Esophagus squamous epithelium (tissue), 5 donors: ENCODE results near the gene ZNF497. TPM values are rescaled to one million over a fixed set of nuclear protein-coding genes. Genes with fewer than 3 reads are reported as not detected.
"Not testable (repeated sequence)": the region's sequence is repeated elsewhere in the genome, so short reads cannot be mapped to it uniquely, and the experiment has no call there.

ENCODE experiments used
- DNase-seq: peaks from one replicate; lab custom pipeline; 2025; lab: John Stamatoyannopoulos, UW
- H3K27ac ChIP-seq, 4 donors: fragments of 200-600 bp; sonication (generic); one replicate each; pipeline ENCODE4 v1.5.1; 2016 to 2019; ENCODE audit warnings: mild to moderate bottlenecking in 1 of 4
- H3K27me3 ChIP-seq, 4 donors: fragments of 200-600 bp; sonication (generic); 1 replicate in 3 of 4; 2 replicates in 1 of 4; pipeline versions ENCODE4 v1.5.1 to v1.6.0; 2017 to 2021; ENCODE audit warnings: antibody characterized with exemption in 1 of 4
- H3K36me3 ChIP-seq, 3 donors: fragments of 200-600 bp; sonication (generic); one replicate each; pipeline ENCODE4 v1.5.1; 2016 to 2019
- H3K4me1 ChIP-seq, 3 donors: fragments of 200-600 bp; sonication (generic); one replicate each; pipeline ENCODE4 v1.5.1; 2017 to 2019
- H3K4me3 ChIP-seq, 4 donors: fragments of 200-600 bp; sonication (generic); 1 replicate in 3 of 4; 2 replicates in 1 of 4; pipeline ENCODE4 v1.5.1; 2016 to 2019; ENCODE audit warnings: mild to moderate bottlenecking in 2 of 4, moderate library complexity in 1 of 4
- H3K9me3 ChIP-seq, 3 donors: fragments of 200-600 bp; sonication (generic); one replicate each; pipeline ENCODE4 v1.5.1; 2016 to 2019
- POLR2A ChIP-seq, 4 donors: fragments of 450-650 bp; IDR thresholded peaks; one replicate each; pipeline ENCODE4 v1.6.1; 2017; ENCODE audit warnings: antibody characterized with exemption in 4 of 4, mild to moderate bottlenecking in 4 of 4, moderate library complexity in 3 of 4
- WGBS, 2 donors: methylation state at CpG; one replicate each; pipeline ENCODE4 v1.1.5; 2018; 5-methylcytosine and 5-hydroxymethylcytosine counted together
- intact Hi-C: fragments of 100-400 bp; cut with DNase I; formaldehyde crosslinking; loops from one replicate; pipeline ENCODE4 v1.15.0; 2022
- total RNA-seq, 4 donors: library from RNA; depleted of rRNA; stranded (reverse); fragments of >200 nt; gene quantifications; one replicate each; pipeline ENCODE4 v1.1.0, GENCODE V29; 2016
- TF ChIP-seq, protein P1 (sequence below), 6 experiments: fragments of 450-650 bp in 4 of 6; fragments of 200-600 bp in 2 of 6; sonication (generic) in 2 of 6; IDR thresholded peaks; one replicate each; pipeline ENCODE4 v1.5.1; 2016 to 2019; ENCODE audit warnings: antibody characterized with exemption in 6 of 6, mild to moderate bottlenecking in 4 of 6, moderate library complexity in 4 of 6
- donor health status: DM: yes; HTN: yes; CAD: no.

Gene ZNF497
- total RNA-seq, 4 donors from 2014 or later: 0.87 to 1.9 (median 1.4) TPM

DNA sequence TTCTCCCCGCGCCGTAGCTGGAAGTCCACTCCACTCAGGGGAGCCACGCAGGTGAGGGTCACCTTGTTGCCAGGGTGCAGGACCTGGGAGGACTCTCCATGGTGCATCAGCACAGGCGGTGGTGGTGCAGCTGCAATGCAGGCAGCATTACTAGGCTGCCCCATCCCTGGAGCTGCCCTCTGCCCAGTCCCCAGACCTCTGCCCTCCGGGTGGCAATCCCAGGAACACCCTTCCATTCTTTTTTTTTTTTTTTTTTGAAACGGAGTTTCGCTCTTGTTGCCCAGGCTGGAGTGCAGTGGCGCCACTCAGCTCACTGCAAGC is 11.0 kb downstream of the ZNF497 start:
- H3K27me3 ChIP-seq: peaks cover 0 to 64% (median 0%) of the 10 kb centered on the region in 4 donors
- intact Hi-C loops: no loop called here
- H3K36me3 ChIP-seq: peaks cover 0 to 6% (median 0%) of the 10 kb centered on the region in 3 donors
- H3K4me3 ChIP-seq: no peak overlapping the region
- peaks cover 9 to 55% (median 21%) of the 10 kb centered on the region in 3 donors for H3K4me1 ChIP-seq
- TF ChIP-seq POLR2A (IDR thresholded peaks at IDR 0.05): no peak
- TF ChIP-seq, protein P1, sequence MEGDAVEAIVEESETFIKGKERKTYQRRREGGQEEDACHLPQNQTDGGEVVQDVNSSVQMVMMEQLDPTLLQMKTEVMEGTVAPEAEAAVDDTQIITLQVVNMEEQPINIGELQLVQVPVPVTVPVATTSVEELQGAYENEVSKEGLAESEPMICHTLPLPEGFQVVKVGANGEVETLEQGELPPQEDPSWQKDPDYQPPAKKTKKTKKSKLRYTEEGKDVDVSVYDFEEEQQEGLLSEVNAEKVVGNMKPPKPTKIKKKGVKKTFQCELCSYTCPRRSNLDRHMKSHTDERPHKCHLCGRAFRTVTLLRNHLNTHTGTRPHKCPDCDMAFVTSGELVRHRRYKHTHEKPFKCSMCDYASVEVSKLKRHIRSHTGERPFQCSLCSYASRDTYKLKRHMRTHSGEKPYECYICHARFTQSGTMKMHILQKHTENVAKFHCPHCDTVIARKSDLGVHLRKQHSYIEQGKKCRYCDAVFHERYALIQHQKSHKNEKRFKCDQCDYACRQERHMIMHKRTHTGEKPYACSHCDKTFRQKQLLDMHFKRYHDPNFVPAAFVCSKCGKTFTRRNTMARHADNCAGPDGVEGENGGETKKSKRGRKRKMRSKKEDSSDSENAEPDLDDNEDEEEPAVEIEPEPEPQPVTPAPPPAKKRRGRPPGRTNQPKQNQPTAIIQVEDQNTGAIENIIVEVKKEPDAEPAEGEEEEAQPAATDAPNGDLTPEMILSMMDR (IDR thresholded peaks at IDR 0.05): no peak
- no peak overlapping the region for H3K27ac ChIP-seq
- WGBS, 2 donors: 80 to 89% methylated on average over 2 to 4 of the region's 9 CpGs
- no peak for DNase-seq
- peaks cover 0 to 2% (median 0%) of the 10 kb centered on the region in 3 donors for H3K9me3 ChIP-seq

DNA sequence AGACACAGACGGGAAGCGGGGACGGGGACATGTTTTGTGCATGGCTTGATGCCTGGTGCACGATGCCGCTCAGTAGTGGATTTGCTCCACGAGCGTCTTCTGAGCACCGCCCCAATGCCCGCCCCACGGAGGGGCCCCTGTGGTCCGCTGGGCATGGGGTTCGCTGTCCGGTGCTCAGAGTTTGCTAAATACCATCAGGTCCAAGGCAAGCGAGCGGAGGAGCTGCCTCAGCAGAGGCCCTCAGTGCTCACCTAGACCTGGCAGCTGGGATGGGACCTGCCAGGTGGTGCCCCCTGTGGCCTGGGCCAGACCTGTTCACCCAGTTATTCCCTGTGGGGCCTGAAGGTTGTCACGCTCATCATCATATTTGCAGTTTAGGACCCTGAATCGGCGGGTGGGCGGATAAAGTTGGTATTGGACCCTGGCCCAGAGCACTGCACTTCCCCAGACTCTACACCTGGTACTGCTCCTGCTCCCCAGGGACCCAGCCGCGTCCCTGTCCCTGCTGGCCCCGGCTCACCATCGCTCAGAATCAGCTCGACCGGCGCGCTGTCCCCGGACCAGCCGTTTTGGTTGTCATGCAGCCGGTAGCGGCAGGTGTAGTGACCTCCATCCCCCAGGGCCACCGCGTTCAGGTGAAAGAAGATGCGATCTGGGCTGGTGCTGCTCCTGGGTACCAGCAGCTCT is 11.5 kb downstream of the ZNF497 start:
- H3K27me3 ChIP-seq: peaks cover 0 to 63% (median 0%) of the 10 kb centered on the region in 4 donors
- 81 to 89% methylated on average over 14 to 25 of the region's 34 CpGs for WGBS, 2 donors

DNA sequence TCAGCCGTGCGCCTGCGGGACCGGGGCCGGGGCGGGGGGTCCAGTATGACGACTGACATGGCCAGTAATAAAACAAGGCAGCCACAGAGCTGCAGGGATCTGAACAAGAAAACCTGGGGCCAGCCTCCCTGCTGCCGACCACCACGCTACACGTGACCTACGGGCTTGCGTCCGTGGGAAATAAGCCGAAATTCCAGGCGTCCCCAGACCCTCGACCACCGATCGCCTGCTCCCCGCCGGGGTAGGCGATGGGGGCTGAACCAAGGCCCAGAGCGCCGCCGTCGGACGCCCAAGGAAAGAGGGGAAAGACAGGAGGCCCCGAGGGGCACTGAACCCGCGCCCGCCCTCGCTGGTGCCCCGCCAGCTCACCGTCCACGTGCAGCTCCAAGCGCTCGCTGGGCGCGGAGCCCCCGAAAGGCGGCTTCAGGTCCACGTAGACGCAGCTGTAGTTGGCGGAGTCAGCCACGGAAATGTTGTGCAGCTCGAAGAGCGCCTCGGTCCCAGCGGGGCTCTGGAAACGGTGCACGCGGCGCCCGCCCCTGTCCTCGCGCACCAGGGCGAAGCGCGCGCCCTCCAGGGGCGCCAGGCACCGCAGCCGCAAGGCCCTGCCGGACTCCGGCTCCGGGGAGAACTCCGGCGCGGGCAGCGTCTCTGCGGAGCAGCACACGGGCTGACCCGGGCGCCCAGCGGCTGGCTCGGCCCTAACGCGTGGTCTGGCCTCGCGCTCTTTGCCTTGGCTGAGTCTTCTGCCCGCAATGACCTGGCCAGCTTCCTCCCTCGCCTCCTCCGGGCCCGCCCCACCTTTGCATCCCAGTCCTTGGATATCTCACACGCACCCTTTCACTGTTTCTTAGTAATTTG is 12.3 kb downstream of the ZNF497 start:
- Histone ChIP-seq H3K9me3 (no peaks in the 10 kb centered on the region), H3K4me3 (peak overlapping the region in 1 of 4 donors; percentile 22), H3K27ac (no peak overlapping the region), H3K36me3 (peaks cover 0 to 6% (median 0%) of the 10 kb centered on the region in 3 donors), H3K4me1 (peaks cover 9 to 52% (median 18%) of the 10 kb centered on the region in 3 donors), H3K27me3 (peaks cover 0 to 63% (median 0%) of the 10 kb centered on the region in 4 donors)
- DNase-seq: no peak
- TF ChIP-seq POLR2A (IDR thresholded peaks at IDR 0.05): no peak
- TF ChIP-seq, protein P1 (IDR thresholded peaks at IDR 0.05): no peak
- 52 to 73% methylated on average over 18 to 40 of the region's 84 CpGs for WGBS, 2 donors
- intact Hi-C loops: no loop called here

More for the DNA sequence above, 11.5 kb downstream of the ZNF497 start:
- intact Hi-C loops: no loop called here
- Histone ChIP-seq H3K36me3 (peaks cover 0 to 6% (median 0%) of the 10 kb centered on the region in 3 donors), H3K9me3 (no peaks in the 10 kb centered on the region), H3K4me3 (no peak overlapping the region), H3K27ac (no peak overlapping the region), H3K4me1 (peaks cover 9 to 55% (median 18%) of the 10 kb centered on the region in 3 donors)
- TF ChIP-seq, protein P1 (IDR thresholded peaks at IDR 0.05): no peak
- no peak for TF ChIP-seq POLR2A (IDR thresholded peaks at IDR 0.05)
- no peak for DNase-seq

DNA sequence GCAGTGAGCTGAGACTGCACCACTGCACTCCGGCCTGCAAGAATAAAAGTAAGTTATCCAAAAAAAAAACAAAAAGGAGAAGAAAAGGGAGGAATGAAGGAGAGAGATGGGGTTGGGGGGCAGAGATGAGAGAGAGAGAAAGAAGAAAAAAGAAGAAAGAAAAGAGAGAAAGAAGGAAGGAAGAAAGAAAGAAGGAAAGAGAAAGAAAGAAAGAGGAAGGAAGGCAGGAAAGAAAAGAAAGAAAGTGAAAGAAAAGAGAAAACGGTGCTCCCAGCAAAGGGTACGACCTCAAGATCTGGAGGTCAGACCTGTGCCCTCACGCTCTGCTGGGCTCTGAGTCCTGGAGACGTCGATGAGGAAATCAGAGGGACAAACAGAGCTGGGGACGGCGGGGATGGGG is 13.0 kb downstream of the ZNF497 start:
- H3K27me3 ChIP-seq: peaks cover 0 to 63% (median 0%) of the 10 kb centered on the region in 4 donors
- H3K36me3 ChIP-seq: peaks cover 0 to 6% (median 0%) of the 10 kb centered on the region in 3 donors
- intact Hi-C loops: no loop called here
- no peaks in the 10 kb centered on the region for H3K9me3 ChIP-seq
- WGBS, 2 donors: 70% methylated on average over 8 of the region's 8 CpGs
- TF ChIP-seq, protein P1 (IDR thresholded peaks at IDR 0.05): no peak
- TF ChIP-seq POLR2A (IDR thresholded peaks at IDR 0.05): no peak
- H3K4me1 ChIP-seq: peaks cover 9 to 52% (median 18%) of the 10 kb centered on the region in 3 donors
- no peak for DNase-seq
- no peak overlapping the region for H3K27ac ChIP-seq
- H3K4me3 ChIP-seq: no peak overlapping the region

DNA sequence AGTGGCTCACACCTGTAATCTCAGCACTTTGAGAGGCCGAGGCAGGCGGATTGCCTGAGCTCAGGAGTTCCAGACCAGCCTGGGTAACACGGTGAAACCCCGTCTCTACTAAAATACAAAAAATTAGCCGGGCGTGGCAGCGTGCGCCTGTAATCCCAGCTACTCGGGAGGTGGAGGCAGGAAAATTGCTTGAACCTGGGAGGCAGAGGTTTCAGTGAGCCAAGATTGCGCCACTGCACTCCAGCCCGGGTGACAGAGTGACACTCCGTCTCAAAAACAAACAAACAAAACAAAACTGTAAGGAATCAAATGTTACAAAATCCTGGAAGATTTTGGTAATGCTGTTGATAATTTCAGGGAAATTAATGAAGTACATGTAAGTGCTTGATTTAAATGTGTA is 14.5 kb downstream of the ZNF497 start:
- H3K9me3 ChIP-seq, intact Hi-C loops, DNase-seq, H3K36me3 ChIP-seq: not testable (repeated sequence)
- Histone ChIP-seq H3K4me1 (peaks cover 9 to 52% (median 18%) of the 10 kb centered on the region in 3 donors), H3K27me3 (peaks cover 0 to 63% (median 0%) of the 10 kb centered on the region in 4 donors), H3K27ac (peak overlapping the region; percentile 63 to 88 (median 78)), H3K4me3 (peak overlapping the region; percentile 40 to 69 (median 58))
- WGBS, 2 donors: 8 to 11% methylated on average over 12 of the region's 12 CpGs
